Measurements from ENCODE around the gene SPDYC. TPM values are rescaled to one million over a fixed set of nuclear protein-coding genes. Genes with fewer than 3 reads are reported as not detected.

Gene SPDYC
- polyA plus RNA-seq, 3 donors = 0.64 TPM; not detected in 2

- Mint-ChIP-seq H3K27ac (no peak overlapping the region), H3K9me3 (peaks cover 0 to 2% (median 0%) of the 10 kb centered on the region in 7 donors)
These were observed 28.0 kb upstream of the SPDYC start for GRCh38 chr11:65141896-65142494.

More at GRCh38 chr11:65141896-65142494, 28.0 kb upstream of the SPDYC start:
- Histone ChIP-seq H3K79me2 (ENCODE audit: insufficient read depth, low read length) (no peaks in the 10 kb centered on the region), H3K4me1 (ENCODE audit: control insufficient read depth in 1 of 2, insufficient read depth in 2 of 2, low read length in 2 of 2) (no peaks in the 10 kb centered on the region), H3K4me3 (replicated peaks in 1 of 3; ENCODE audit: low read depth in 2 of 3, low read length in 3 of 3) (no peak overlapping the region), H3K27ac (ENCODE audit: low read depth in 1 of 2, low read length in 2 of 2) (no peak overlapping the region), H3K36me3 (replicated peaks in 1 of 2; ENCODE audit: control insufficient read depth in 1 of 2, insufficient read depth in 2 of 2, low read length in 2 of 2) (no peaks in the 10 kb centered on the region), H3K9ac (ENCODE audit: insufficient read depth, low read length, poor library complexity, severe bottlenecking) (no peak overlapping the region), H3K4me2 (replicated peaks; ENCODE audit: extremely low read depth, low read length, poor library complexity, severe bottlenecking) (no peak overlapping the region), H3K27me3 (ENCODE audit: control insufficient read depth in 2 of 2, insufficient read depth in 2 of 2, low read length in 2 of 2) (no peaks in the 10 kb centered on the region), H4K20me1 (ENCODE audit: insufficient read depth, low read length) (no peaks in the 10 kb centered on the region), H3K9me3 (replicated peaks in 1 of 2; ENCODE audit: control insufficient read depth in 1 of 2, insufficient read depth in 1 of 2, low read length in 2 of 2) (no peaks in the 10 kb centered on the region), H2AFZ (ENCODE audit: insufficient read depth, low read depth, low read length, poor library complexity, severe bottlenecking) (no peak overlapping the region)
- no peak overlapping the region for H3K4me3 Mint-ChIP-seq
- intact Hi-C loops (cut with micrococcal nuclease) = loop anchor here in 1 of 2 donors (5.0 kb wide), 1 partner anchor 40 kb away; the partner anchor contains the start of gene CAPN1
- peaks cover 11% of the 10 kb centered on the region for H3K4me1 Mint-ChIP-seq
- DNase-seq = no peak
- 55% methylated on average over 7 of the region's 7 CpGs for WGBS (ENCODE audit: insufficient coverage)
- H3K36me3 Mint-ChIP-seq = no peaks in the 10 kb centered on the region
- peaks cover 0 to 4% (median 2%) of the 10 kb centered on the region in 3 donors for H3K27me3 Mint-ChIP-seq (ENCODE audit: low read depth in 3 of 3)
- no peak for TF ChIP-seq CTCF (IDR thresholded peaks at IDR 0.05)
